Activated CD4-positive, CD25-positive, alpha-beta regulatory T cell (primary cell): ENCODE measurements around the gene MIER1.
"Not testable (repeated sequence)": the region's sequence is repeated elsewhere in the genome, so short reads cannot be mapped to it uniquely, and the experiment has no call there.

Experiments
- DNase-seq, 4 experiments: peaks; one replicate each; lab custom pipeline; 2025; lab: John Stamatoyannopoulos, UW

Gene MIER1

GRCh38 chr1:66938613-66939012 is 13.8 kb downstream of the MIER1 start:
- DNase-seq = no peak

DNA sequence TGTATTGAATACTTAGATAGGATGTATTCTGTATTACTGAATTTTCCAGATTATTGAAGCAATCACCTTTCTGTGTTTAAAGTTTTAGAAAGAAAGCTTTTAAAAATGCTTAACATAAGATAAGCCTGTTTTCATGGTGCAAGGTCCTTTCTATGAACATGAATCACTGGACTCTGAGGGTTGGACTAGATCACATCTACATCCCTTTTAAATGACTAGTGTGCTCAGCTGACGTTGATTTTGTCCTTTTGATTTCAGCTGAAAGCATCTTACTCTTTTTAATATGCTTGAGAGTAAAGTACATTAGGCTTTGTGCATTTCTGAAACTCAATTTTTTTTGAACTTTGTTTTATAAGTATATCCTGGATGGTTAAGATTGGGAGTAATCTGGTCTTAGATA is 16.2 kb downstream of the MIER1 start:
- DNase-seq = no peak

- no peak for DNase-seq
Measured at GRCh38 chr1:66943361-66943969, 18.7 kb downstream of the MIER1 start.

DNA sequence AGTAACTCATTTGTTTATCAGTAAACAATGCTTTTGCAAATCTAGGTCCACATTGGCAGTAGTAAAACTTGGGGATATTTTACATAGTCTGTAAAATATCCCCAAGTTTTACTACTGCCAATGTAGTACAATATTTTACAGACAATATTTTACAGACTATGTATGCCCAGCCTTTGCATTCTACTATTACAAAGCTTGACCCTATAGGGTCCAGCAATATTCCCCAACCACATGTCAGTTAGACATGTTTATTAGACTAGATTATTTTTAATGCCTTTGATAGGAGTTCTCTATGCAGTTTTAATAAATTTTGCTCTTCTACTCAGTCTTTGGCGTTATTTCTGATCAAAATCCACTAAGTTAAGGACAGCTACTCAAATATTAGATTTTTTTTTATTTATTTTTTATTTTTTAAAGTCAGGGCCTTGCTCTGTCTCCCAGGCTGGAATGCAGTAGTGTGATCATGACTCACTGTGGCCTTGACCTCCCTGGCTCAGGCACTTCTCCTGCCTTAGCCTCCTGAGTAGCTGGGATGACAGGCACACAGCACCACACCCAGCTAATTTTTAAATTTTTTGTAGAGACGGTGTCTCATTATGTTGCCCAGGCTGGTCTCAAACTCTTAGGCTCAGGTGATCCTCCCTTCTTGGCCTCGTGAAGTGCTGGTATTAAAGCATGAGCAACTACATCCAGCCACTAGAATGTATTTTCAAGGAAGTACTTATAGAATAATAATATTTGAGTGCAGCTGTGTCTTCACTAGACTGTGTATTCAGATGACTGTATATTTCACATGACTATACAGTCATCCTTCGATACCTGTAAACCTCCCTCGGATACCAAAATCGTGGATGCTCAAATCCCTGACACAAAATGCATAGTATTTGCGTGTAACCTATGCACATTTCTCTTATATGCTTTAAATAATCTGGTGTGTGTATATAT is 19.8 kb downstream of the MIER1 start:
- DNase-seq = no peak

DNA sequence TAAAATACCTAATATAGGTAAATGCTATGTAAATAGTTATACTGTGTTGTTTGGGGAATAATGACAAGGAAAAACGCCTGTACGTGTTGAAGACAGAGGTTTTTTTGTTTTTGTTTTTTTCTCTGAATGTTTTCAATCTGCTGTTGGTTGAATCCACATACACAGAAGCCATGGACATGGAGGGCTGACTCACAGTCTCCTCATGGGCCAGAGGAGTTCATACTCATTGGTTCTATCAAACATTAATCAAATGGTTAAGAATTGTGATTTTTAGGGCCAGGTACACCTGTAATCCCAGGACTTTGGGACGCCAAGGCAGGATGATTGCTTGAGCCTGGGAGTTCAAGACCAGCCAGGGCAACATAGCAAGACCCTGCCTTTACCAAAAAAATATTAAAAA is 20.5 kb downstream of the MIER1 start:
- no peak for DNase-seq

- no peak for DNase-seq
Measured at GRCh38 chr1:66947267-66947666, 22.5 kb downstream of the MIER1 start.

DNA sequence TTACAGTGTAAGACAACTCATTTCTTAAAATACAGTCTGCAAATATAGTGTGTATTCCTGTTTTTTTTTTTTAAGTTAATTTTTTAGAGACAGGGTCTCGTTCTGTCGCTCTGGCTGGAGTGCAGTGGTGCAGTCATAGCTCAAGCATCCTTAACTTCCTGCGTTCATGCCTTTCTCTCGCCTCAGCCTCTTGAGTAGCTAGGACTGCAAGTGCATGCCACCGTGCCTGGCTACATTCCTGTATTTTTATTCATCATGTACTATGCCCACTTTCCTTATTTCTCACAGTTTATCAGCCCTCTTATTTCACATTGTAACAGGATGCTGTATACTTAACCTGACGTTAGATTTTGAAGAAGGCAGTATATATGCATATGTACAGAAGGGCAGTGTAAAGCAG is 26.7 kb downstream of the MIER1 start:
- no peak for DNase-seq

GRCh38 chr1:66954208-66954607 is 29.4 kb downstream of the MIER1 start:
- no peak for DNase-seq

GRCh38 chr1:66957938-66958337 is 33.1 kb downstream of the MIER1 start:
- DNase-seq = no peak

GRCh38 chr1:66966188-66966873 is 41.5 kb downstream of the MIER1 start:
- DNase-seq = not testable (repeated sequence)

- no peak for DNase-seq
Measured at GRCh38 chr1:66968574-66968973, 43.8 kb downstream of the MIER1 start.

DNA sequence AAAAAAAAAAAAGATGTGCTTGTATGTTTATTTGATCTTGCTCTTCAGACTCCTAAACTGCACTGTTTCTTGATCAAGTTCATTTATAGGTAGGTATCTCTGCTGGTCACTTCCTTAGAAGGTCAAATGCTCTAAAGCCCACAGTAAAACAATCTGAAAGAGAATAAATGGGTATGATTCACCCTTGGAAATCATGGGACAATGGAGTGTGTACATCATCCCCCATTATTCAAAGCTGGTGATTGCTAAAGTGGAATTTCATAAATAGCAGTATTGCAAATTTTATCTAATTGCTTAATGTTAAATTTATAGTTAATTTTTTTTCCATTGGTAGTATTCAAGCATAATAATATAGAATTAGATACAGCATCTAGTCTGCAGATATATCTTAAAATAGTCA is 53.4 kb downstream of the MIER1 start:
- no peak for DNase-seq

DNA sequence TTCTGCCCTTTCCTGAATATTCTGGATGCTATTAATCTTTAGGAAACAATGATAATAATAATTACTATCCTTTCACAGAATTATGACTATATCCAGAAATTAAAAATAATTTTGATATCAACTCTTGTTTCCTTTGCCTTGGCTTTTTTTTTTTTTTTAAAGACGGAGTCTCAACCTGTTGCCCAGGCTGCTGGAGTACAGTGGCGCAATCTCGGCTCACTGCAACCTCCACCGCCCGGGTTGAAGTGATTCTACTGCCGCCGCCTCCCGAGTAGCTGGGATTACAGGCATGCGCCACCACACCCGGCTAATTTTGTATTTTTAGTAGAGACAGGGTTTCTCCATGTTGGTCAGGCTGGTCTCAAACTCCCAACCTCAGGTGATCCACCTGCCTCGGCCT is 54.8 kb downstream of the MIER1 start:
- not testable (repeated sequence) for DNase-seq

- no peak for DNase-seq
Measured at GRCh38 chr1:66980745-66981367, 56.1 kb downstream of the MIER1 start.

- DNase-seq = peak in 2 of 4 experiments; percentile 11 to 19
Measured at GRCh38 chr1:66981679-66982078, 56.9 kb downstream of the MIER1 start.

- DNase-seq = no peak
Measured at GRCh38 chr1:66982561-66983260, 57.9 kb downstream of the MIER1 start.

- no peak for DNase-seq
Measured at GRCh38 chr1:66984491-66984890, 59.7 kb downstream of the MIER1 start.

GRCh38 chr1:66985835-66986234 is 61.0 kb downstream of the MIER1 start:
- no peak for DNase-seq

DNA sequence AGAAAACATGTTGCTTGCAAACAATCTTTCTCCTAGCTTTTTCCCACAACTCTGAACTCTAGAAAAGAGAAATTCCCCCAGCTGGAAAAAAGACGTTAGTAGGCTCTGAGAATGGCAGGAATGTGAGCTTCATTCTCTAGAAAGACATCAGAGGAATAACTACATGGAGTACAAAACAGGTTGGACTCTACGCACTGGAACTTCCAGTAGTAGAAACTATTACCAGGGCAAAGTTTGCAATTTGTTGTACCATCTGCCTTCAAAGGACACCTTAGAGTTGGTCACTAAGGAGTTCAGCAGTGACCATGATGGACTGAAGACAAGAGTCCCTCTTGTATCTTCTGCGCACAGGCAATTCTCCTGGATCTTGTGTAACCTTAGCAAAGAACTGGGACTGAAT is 68.3 kb downstream of the MIER1 start:
- no peak for DNase-seq

GRCh38 chr1:66996018-66996682 is 71.4 kb downstream of the MIER1 start:
- DNase-seq = peak in 3 of 4 experiments; percentile 7 to 42 (median 26)

DNA sequence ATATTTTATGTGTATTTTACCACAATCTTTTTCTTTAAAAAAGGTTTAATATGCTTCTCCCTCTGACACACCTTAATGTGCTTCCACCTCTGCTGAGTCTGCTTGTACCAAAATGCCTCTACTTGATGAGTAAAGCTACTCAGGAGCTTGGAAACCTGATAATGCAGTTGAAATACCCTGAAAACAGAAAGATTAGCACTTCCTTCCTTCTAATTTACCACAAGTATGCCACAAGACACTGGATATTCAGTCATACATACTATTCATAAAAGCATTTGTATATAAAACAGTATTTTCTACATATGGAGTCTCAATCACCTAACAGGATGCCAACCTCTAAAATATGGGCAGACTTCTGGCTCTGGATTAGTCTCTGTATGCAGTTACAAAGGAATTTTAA is 74.2 kb downstream of the MIER1 start:
- DNase-seq = no peak
